Stimulated activated CD8-positive, alpha-beta memory T cell treated with anti-CD3 and anti-CD28 coated beads, Interleukin-15, amount 100 ng/mL, for 4 hours (primary cell): ENCODE data around the gene MYO1D.

Source experiments
- DNase-seq, 2 donors: peaks; one replicate each; pipeline ENCODE4 v3.0.0-alpha.2; 2020; ENCODE audit warnings: low read depth in 2 of 2

Gene MYO1D

GRCh38 chr17:32488177-32488542 is 388.8 kb downstream of the MYO1D start:
- no peak for DNase-seq

GRCh38 chr17:32487473-32488176 is 389.3 kb downstream of the MYO1D start:
- no peak for DNase-seq

- peak in 1 of 2 donors; percentile 45 for DNase-seq
Measured at GRCh38 chr17:32486701-32487472, 390.0 kb downstream of the MYO1D start, which contains the start of gene CDK5R1. Gene CDK5R1, plus strand, starts transcription at chr17:32486993. Its CDS starts 628 bp downstream, at chr17:32487621.

- DNase-seq: peak in 1 of 2 donors; percentile 50
Measured at GRCh38 chr17:32486111-32486700, 390.7 kb downstream of the MYO1D start.

GRCh38 chr17:32485261-32486110 is 391.4 kb downstream of the MYO1D start:
- DNase-seq: no peak

- DNase-seq: no peak
Measured at GRCh38 chr17:32484628-32485027, 392.3 kb downstream of the MYO1D start.

- DNase-seq: no peak
Measured at GRCh38 chr17:32484041-32484461, 392.9 kb downstream of the MYO1D start.

- DNase-seq: no peak
Measured at GRCh38 chr17:32483451-32484019, 393.4 kb downstream of the MYO1D start.

GRCh38 chr17:32482568-32483320 is 394.2 kb downstream of the MYO1D start:
- DNase-seq: no peak

GRCh38 chr17:32481193-32481592 is 395.7 kb downstream of the MYO1D start:
- DNase-seq: no peak

GRCh38 chr17:32479074-32479617 is 397.8 kb downstream of the MYO1D start:
- no peak for DNase-seq

- no peak for DNase-seq
Measured at GRCh38 chr17:32477220-32477619, 399.7 kb downstream of the MYO1D start.

GRCh38 chr17:32475258-32475657 is 401.7 kb downstream of the MYO1D start:
- no peak for DNase-seq

- no peak for DNase-seq
Measured at GRCh38 chr17:32471652-32472051, 405.3 kb downstream of the MYO1D start.

- DNase-seq: no peak
Measured at GRCh38 chr17:32470405-32471167, 406.3 kb downstream of the MYO1D start.

GRCh38 chr17:32467949-32468348 is 409.0 kb downstream of the MYO1D start:
- no peak for DNase-seq

- no peak for DNase-seq
Measured at GRCh38 chr17:32464374-32464773, 412.6 kb downstream of the MYO1D start.

- no peak for DNase-seq
Measured at GRCh38 chr17:32463304-32463703, 413.6 kb downstream of the MYO1D start.

GRCh38 chr17:32461853-32462617 is 414.9 kb downstream of the MYO1D start:
- DNase-seq: peak in 1 of 2 donors; percentile 41
